ACC112 (cell line): Measurements from ENCODE around the gene SH3TC1.

Source experiments
- H2AFZ ChIP-seq: fragments of 200-600 bp; sonication (generic); one replicate; pipeline ENCODE4 v1.6.0; 2017; ENCODE audit warnings: antibody characterized with exemption, low read length; ENCODE audit not compliant: unreplicated experiment
- H3K27ac ChIP-seq: fragments of 200-600 bp; sonication (generic); 2 replicates; pipeline ENCODE4 v1.5.1; 2014; ENCODE audit warnings: low read depth, mild to moderate bottlenecking, antibody characterized with exemption, low read length, moderate library complexity
- H3K27me3 ChIP-seq: fragments of 200-600 bp; sonication (generic); 2 replicates; pipeline ENCODE4 v1.6.1; 2014; ENCODE audit warnings: mild to moderate bottlenecking, antibody characterized with exemption, low read length, moderate library complexity, mixed read lengths; ENCODE audit not compliant: insufficient read depth
- H3K36me3 ChIP-seq: fragments of 200-600 bp; sonication (generic); 2 replicates; pipeline ENCODE4 v1.6.1; 2016; ENCODE audit warnings: mild to moderate bottlenecking, antibody characterized with exemption, low read length, moderate library complexity, mixed read lengths; ENCODE audit not compliant: insufficient read depth
- H3K4me1 ChIP-seq: fragments of 200-600 bp; sonication (generic); one replicate; pipeline ENCODE4 v1.6.1; 2016; ENCODE audit warnings: low read length, mixed read lengths; ENCODE audit not compliant: insufficient read depth, unreplicated experiment, control insufficient read depth
- H3K4me3 ChIP-seq: fragments of 200-600 bp; sonication (generic); 2 replicates; pipeline ENCODE4 v1.5.1; 2014; ENCODE audit warnings: mild to moderate bottlenecking, low read depth, low read length
- H3K79me2 ChIP-seq: fragments of 200-600 bp; sonication (generic); one replicate; pipeline ENCODE4 v1.6.0; 2016; ENCODE audit warnings: low read length; ENCODE audit not compliant: control insufficient read depth, unreplicated experiment, insufficient read depth

Gene SH3TC1

DNA sequence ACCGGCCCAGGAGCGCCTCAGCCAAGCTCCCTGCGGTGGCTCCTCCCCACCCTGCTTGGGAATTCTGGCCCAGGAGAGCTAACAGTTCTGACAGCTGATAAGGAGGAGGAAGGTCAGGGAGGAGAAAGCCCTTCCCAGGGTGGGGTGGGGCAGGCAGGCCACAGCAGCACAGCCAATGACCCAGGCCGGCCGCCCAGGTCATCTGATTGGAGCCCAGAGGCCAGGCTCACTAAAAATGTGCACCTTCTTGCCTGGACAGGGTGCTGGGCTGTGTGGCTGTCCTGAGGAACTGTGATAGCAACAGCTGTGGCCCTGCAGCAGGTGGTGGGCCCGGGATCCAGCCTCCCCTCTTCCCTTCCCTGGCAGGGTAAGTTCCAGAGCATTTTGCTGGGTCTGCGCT, 17.2 kb upstream of the SH3TC1 start:
- Histone ChIP-seq H3K27ac (no peak overlapping the region), H3K4me3 (no peak overlapping the region), H3K4me1 (peaks cover 40% of the 10 kb centered on the region), H3K79me2 (no peaks in the 10 kb centered on the region), H3K27me3 (no peaks in the 10 kb centered on the region), H3K36me3 (no peaks in the 10 kb centered on the region), H2AFZ (no peak overlapping the region)

GRCh38 chr4:8182294-8182693, 16.8 kb upstream of the SH3TC1 start:
- no peaks in the 10 kb centered on the region for H3K79me2 ChIP-seq
- H3K36me3 ChIP-seq = no peaks in the 10 kb centered on the region
- peaks cover 40% of the 10 kb centered on the region for H3K4me1 ChIP-seq
- H3K4me3 ChIP-seq = no peak overlapping the region
- no peaks in the 10 kb centered on the region for H3K27me3 ChIP-seq
- H2AFZ ChIP-seq = no peak overlapping the region
- no peak overlapping the region for H3K27ac ChIP-seq

- H3K27ac ChIP-seq = peak overlapping the region; percentile 41; the same call in 1 of the 2 replicates
- H3K79me2 ChIP-seq = no peaks in the 10 kb centered on the region
- H3K27me3 ChIP-seq = no peaks in the 10 kb centered on the region
- H3K4me1 ChIP-seq = peaks cover 46% of the 10 kb centered on the region
- no peak overlapping the region for H2AFZ ChIP-seq
- no peaks in the 10 kb centered on the region for H3K36me3 ChIP-seq
- H3K4me3 ChIP-seq = no peak overlapping the region
Measured at GRCh38 chr4:8182858-8183725, 16.0 kb upstream of the SH3TC1 start.

DNA sequence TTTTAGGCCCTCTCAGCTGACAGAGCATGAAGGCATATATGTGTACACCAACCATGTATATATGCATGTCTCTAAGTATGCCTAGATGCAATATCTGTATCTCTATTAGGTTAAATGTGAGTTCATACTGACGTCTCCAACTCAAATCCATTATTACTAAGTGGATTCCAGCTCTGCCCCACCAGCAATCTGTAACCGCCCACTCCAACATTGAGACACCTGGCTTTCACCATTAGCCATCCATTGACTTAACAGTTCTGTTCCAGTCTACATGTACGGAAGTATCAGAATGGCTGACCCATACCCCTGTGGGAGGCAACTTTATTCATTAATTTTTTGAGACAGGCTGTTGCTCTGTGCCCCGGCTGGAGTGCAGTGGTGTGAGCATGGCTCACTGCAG, 15.0 kb upstream of the SH3TC1 start:
- H3K27me3 ChIP-seq = no peaks in the 10 kb centered on the region
- no peak overlapping the region for H2AFZ ChIP-seq
- H3K36me3 ChIP-seq = no peaks in the 10 kb centered on the region
- peaks cover 50% of the 10 kb centered on the region for H3K4me1 ChIP-seq
- no peak overlapping the region for H3K4me3 ChIP-seq
- no peaks in the 10 kb centered on the region for H3K79me2 ChIP-seq
- H3K27ac ChIP-seq = peak overlapping the region; percentile 41; the same call in 1 of the 2 replicates

DNA sequence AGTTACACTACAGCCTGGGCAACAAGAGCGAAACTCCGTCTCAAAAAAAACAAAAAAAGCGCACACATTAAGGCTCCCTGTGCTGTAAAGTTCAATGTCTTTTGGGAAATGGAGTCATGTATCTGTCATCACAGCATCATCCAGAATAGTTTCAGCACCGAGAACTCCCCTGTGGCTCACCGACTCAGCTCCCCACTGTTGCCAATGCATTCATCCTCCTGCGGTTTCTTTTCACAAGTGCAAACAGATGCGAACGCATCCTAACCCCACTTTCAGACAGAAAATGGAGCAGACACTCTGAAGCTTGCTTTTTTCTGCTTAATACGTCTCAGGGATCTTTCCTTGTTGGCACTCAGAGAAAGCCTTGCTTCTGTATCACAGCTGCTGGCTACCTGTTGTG, 13.8 kb upstream of the SH3TC1 start:
- H3K4me1 ChIP-seq = peaks cover 50% of the 10 kb centered on the region
- H3K27ac ChIP-seq = peak overlapping the region; percentile 75

DNA sequence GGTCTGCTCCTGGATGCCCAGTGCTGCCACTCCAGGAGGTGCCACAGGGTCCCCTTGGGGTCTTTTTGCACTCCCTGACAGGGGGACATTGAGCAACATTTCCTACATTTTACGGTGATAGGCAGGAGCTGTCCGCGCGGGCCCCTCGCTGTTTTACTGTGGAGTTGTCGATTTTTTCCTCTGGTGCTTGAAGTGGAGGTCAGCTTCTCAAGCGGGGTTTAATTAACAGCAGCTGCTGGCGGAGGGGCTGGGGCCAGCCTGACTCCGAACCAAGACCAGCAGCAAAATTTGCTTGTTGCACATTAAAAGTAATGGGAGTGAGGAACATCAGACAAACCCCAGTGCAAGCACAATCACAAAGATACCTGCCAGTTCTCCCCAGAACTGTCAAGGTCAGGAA, 13.2 kb upstream of the SH3TC1 start:
- H3K4me1 ChIP-seq = peaks cover 53% of the 10 kb centered on the region
- H2AFZ ChIP-seq = no peak overlapping the region
- no peaks in the 10 kb centered on the region for H3K79me2 ChIP-seq
- peak overlapping the region; percentile 53 for H3K4me3 ChIP-seq
- no peaks in the 10 kb centered on the region for H3K27me3 ChIP-seq
- peak overlapping the region; percentile 56 for H3K27ac ChIP-seq
- no peaks in the 10 kb centered on the region for H3K36me3 ChIP-seq

More for the DNA sequence above, 13.8 kb upstream of the SH3TC1 start:
- Histone ChIP-seq H3K79me2 (no peaks in the 10 kb centered on the region), H2AFZ (no peak overlapping the region), H3K27me3 (no peaks in the 10 kb centered on the region), H3K36me3 (no peaks in the 10 kb centered on the region), H3K4me3 (peak overlapping the region; percentile 53)

DNA sequence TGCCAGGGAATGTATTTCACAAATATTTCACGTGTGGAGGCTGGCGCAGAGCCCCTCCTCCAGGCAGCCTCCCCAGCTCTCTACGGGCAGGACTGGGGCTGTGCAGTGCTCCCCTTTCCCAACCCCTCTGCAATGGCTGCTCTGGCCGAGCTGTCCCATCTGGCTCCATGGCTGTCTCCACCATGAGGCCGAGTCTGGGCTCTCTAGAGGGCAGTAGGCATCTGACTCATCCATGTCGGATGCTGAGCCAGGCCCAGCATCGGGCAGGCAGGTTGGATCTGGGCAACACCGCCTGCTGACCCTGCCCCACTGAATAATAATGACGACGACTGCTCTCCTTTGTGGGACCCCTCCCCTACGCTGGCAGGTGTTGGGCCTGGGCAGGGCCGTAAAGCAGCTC, 11.0 kb upstream of the SH3TC1 start:
- no peak overlapping the region for H2AFZ ChIP-seq
- no peak overlapping the region for H3K27ac ChIP-seq

GRCh38 chr4:8188743-8189550, 10.1 kb upstream of the SH3TC1 start:
- Histone ChIP-seq H3K27ac (no peak overlapping the region), H3K79me2 (no peaks in the 10 kb centered on the region), H3K36me3 (no peaks in the 10 kb centered on the region), H3K4me1 (peaks cover 43% of the 10 kb centered on the region), H2AFZ (no peak overlapping the region), H3K27me3 (no peaks in the 10 kb centered on the region), H3K4me3 (no peak overlapping the region)

More for the DNA sequence above, 11.0 kb upstream of the SH3TC1 start:
- no peaks in the 10 kb centered on the region for H3K36me3 ChIP-seq
- no peaks in the 10 kb centered on the region for H3K79me2 ChIP-seq
- no peaks in the 10 kb centered on the region for H3K27me3 ChIP-seq
- H3K4me3 ChIP-seq = no peak overlapping the region
- H3K4me1 ChIP-seq = peaks cover 50% of the 10 kb centered on the region

GRCh38 chr4:8189551-8190466, 9.3 kb upstream of the SH3TC1 start:
- Histone ChIP-seq H3K4me3 (no peak overlapping the region), H3K27ac (no peak overlapping the region), H3K79me2 (no peaks in the 10 kb centered on the region), H3K36me3 (no peaks in the 10 kb centered on the region), H3K4me1 (peaks cover 35% of the 10 kb centered on the region), H2AFZ (no peak overlapping the region), H3K27me3 (no peaks in the 10 kb centered on the region)

DNA sequence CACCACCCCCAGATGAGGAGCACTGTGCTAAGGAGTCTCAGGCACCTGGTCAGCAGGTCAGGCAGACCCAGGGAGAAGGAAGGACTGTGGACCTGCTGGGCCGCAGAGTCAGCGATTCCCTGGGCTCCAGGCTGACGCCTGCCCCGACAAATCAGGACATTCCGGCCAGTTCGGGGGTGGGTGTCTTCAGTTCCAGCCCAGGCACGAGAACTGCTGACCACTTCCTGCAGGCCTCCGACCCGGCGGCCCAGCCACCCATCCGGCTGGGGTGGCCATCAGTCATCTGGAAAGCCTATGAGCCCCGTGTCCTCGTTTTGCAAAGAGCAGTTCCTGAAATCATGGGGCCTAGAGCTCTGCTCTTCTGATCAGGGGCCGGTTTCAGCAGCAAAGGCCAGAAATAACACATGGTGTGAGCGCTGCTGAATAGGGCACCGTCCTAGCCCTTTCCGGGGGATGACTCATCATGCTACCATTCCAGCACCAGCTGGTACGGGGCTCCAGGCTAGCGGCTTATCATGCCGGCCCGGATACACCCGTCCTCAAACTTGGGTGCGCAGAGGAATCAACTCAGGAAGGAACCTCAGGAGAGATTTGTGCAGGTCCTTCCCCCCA, 7.8 kb upstream of the SH3TC1 start:
- Histone ChIP-seq H3K36me3 (no peaks in the 10 kb centered on the region), H3K4me1 (peaks cover 22% of the 10 kb centered on the region), H3K79me2 (no peaks in the 10 kb centered on the region), H3K4me3 (peak overlapping the region; percentile 24; the same call in 1 of the 2 replicates), H2AFZ (peak overlapping the region; percentile 26), H3K27ac (peak overlapping the region; percentile 53), H3K27me3 (no peaks in the 10 kb centered on the region)
